Hematopoietic multipotent progenitor cell treated with erythropoietin and hydrocortisone succinate and interleukin-3 and kit ligand, for 15 days (in vitro differentiated cells): ENCODE measurements around the gene CALHM1.

ENCODE experiments used
- DNase-seq: peaks from one replicate; pipeline ENCODE4 v3.0.0-alpha.2; 2015; ENCODE audit warnings: low spot score

The CALHM1 gene

GRCh38 chr10:103455235-103455634 lies 3.5 kb downstream of the CALHM1 start:
- no peak for DNase-seq

- DNase-seq = no peak
Measured at GRCh38 chr10:103454026-103454425, 4.7 kb downstream of the CALHM1 start.

- DNase-seq = no peak
Measured at GRCh38 chr10:103452506-103453230, 6.0 kb downstream of the CALHM1 start.

GRCh38 chr10:103451831-103452505 lies 6.7 kb downstream of the CALHM1 start, which contains the start of gene CALHM2:
TSS of gene CALHM2 (minus strand) at chr10:103452370. CDS start at chr10:103449941, 2,429 bp downstream.
- DNase-seq = no peak

GRCh38 chr10:103451091-103451813 lies 7.4 kb downstream of the CALHM1 start:
- DNase-seq = no peak

GRCh38 chr10:103450201-103450695 lies 8.5 kb downstream of the CALHM1 start:
- DNase-seq = no peak

GRCh38 chr10:103449208-103450144 lies 9.2 kb downstream of the CALHM1 start:
- DNase-seq = no peak

- DNase-seq = no peak
Measured at GRCh38 chr10:103448746-103449145, 10.0 kb downstream of the CALHM1 start.

GRCh38 chr10:103447187-103447586 lies 11.5 kb downstream of the CALHM1 start:
- DNase-seq = no peak

GRCh38 chr10:103445767-103446567 lies 12.7 kb downstream of the CALHM1 start:
- DNase-seq = no peak

GRCh38 chr10:103445366-103445765 lies 13.3 kb downstream of the CALHM1 start:
- no peak for DNase-seq

- no peak for DNase-seq
Measured at GRCh38 chr10:103444478-103444877, 14.2 kb downstream of the CALHM1 start.

- no peak for DNase-seq
Measured at GRCh38 chr10:103443475-103444185, 15.1 kb downstream of the CALHM1 start.

GRCh38 chr10:103442031-103442461 lies 16.7 kb downstream of the CALHM1 start:
- DNase-seq = no peak

- DNase-seq = no peak
Measured at GRCh38 chr10:103441611-103442010, 17.1 kb downstream of the CALHM1 start.

GRCh38 chr10:103441206-103441605 lies 17.5 kb downstream of the CALHM1 start:
- DNase-seq = no peak

- no peak for DNase-seq
Measured at GRCh38 chr10:103440416-103440815, 18.3 kb downstream of the CALHM1 start.

GRCh38 chr10:103439776-103440175 lies 18.9 kb downstream of the CALHM1 start:
- DNase-seq = no peak

GRCh38 chr10:103433858-103434257 lies 24.8 kb downstream of the CALHM1 start:
- DNase-seq = no peak

GRCh38 chr10:103431902-103432301 lies 26.8 kb downstream of the CALHM1 start:
- DNase-seq = no peak
